PC-9 (cell line): ENCODE data around the gene ARHGEF1. TPM values are rescaled to one million over a fixed set of nuclear protein-coding genes. Genes with fewer than 3 reads are reported as not detected.

Experiments used
- BruUV-seq: library from RNA; stranded (reverse); fragments of 400-500 nt; replicated peaks from 2 replicates; lab custom pipeline; 2021; lab: Mats Ljungman, UMichigan
- CTCF ChIA-PET: fragments of 300-600 bp; sonication (Branson Sonifier 250); formaldehyde crosslinking; loops from one replicate; lab custom pipeline; 2022; ENCODE audit warnings: antibody characterized with exemption; lab: Charles Lee
- POLR2A ChIA-PET: fragments of 300-600 bp; sonication (Branson Sonifier 250); formaldehyde crosslinking; loops from one replicate; lab custom pipeline; 2022; ENCODE audit warnings: antibody characterized with exemption; ENCODE audit not compliant: unreplicated experiment; lab: Charles Lee
- DNase-seq, 2 experiments: peaks; one replicate each; pipeline versions ENCODE4 v3.0.0 to v3.0.0-alpha.2; 2015 to 2022; ENCODE audit warnings: mixed read lengths in 1 of 2
- H2AFZ ChIP-seq: fragments of 200-600 bp; sonication (generic); 2 replicates; pipeline ENCODE4 v1.8.1; 2017; ENCODE audit warnings: antibody characterized with exemption
- H3F3A ChIP-seq: fragments of 200-600 bp; sonication (generic); 2 replicates; pipeline ENCODE4 v1.8.1; 2017; ENCODE audit warnings: antibody characterized with exemption, mild to moderate bottlenecking, low read depth; ENCODE audit not compliant: insufficient read depth
- H3K27ac ChIP-seq: fragments of 200-600 bp; sonication (generic); 2 replicates; pipeline ENCODE4 v1.6.1; 2016; ENCODE audit warnings: mixed run types
- H3K27me3 ChIP-seq: fragments of 200-600 bp; sonication (generic); 2 replicates; pipeline ENCODE4 v1.6.1; 2016; ENCODE audit warnings: low read depth, mixed run types; ENCODE audit not compliant: insufficient read depth
- H3K36me3 ChIP-seq: fragments of 200-600 bp; sonication (generic); 2 replicates; pipeline ENCODE4 v1.6.1; 2016; ENCODE audit warnings: low read depth, mixed run types
- H3K4me1 ChIP-seq: fragments of 200-600 bp; sonication (generic); replicated peaks from 2 replicates; pipeline ENCODE4 v1.6.1; 2016; ENCODE audit warnings: mixed run types; ENCODE audit not compliant: insufficient read depth
- H3K4me2 ChIP-seq: fragments of 200-600 bp; sonication (generic); 2 replicates; pipeline ENCODE4 v1.6.1; 2017; ENCODE audit warnings: mixed run types
- H3K4me3 ChIP-seq: fragments of 200-600 bp; sonication (generic); 2 replicates; pipeline ENCODE4 v1.6.1; 2016; ENCODE audit warnings: mixed run types
- H3K79me2 ChIP-seq: fragments of 200-600 bp; sonication (generic); 2 replicates; pipeline ENCODE4 v1.6.1; 2017; ENCODE audit warnings: low read depth, mixed run types
- H3K9me2 ChIP-seq: fragments of 200-600 bp; sonication (generic); 2 replicates; pipeline ENCODE4 v1.8.1; 2017; ENCODE audit warnings: mild to moderate bottlenecking; ENCODE audit not compliant: insufficient read depth
- H3K9me3 ChIP-seq: fragments of 200-600 bp; sonication (generic); 2 replicates; pipeline ENCODE4 v1.8.1; 2016; ENCODE audit warnings: low read depth; ENCODE audit not compliant: insufficient read depth
- H4K20me1 ChIP-seq: fragments of 200-600 bp; sonication (generic); 2 replicates; pipeline ENCODE4 v1.8.1; 2017; ENCODE audit not compliant: insufficient read depth
- CTCF ChIP-seq: fragments of 200-600 bp; sonication (generic); conservative IDR thresholded peaks from 2 replicates; pipeline ENCODE4 v1.6.1; 2017; ENCODE audit warnings: mixed run types, antibody characterized with exemption, mild to moderate bottlenecking, moderate library complexity
- EZH2 ChIP-seq: fragments of 200-600 bp; sonication (generic); IDR thresholded peaks from 2 replicates; pipeline ENCODE4 v1.8.0; 2017; ENCODE audit warnings: antibody characterized with exemption, low read depth
- intact Hi-C: fragments of 100-400 bp; cut with micrococcal nuclease; formaldehyde crosslinking; loops from one replicate; pipeline ENCODE4 v1.10.0; 2022; ENCODE audit not compliant: unreplicated experiment
- total RNA-seq: library from RNA; stranded (reverse); gene quantifications from 2 replicates; pipeline ENCODE4 v1.2.3, GENCODE V29; 2021

ARHGEF1 gene
- total RNA-seq, 1 experiment from 2014 or later = 101 TPM

- intact Hi-C loops = no loop called here
- H2AFZ ChIP-seq = no peak overlapping the region
- peaks cover 19% of the 10 kb centered on the region for H4K20me1 ChIP-seq
- no peaks in the 10 kb centered on the region for H3K27me3 ChIP-seq
- no peak overlapping the region for H3K4me2 ChIP-seq
- ChIA-PET CTCF (interaction anchor here (0.6 kb wide), 1 partner anchor 143 kb away, joined by 6 read pairs; no protein-coding TSS in a partner anchor), POLR2A (no interaction called here)
- 0 out of 2 replicates have a peak, but pooled peaks cover 19% of the 10 kb centered on the region for H3K36me3 ChIP-seq
- DNase-seq = no peak
- no peaks in the 10 kb centered on the region for H3K9me3 ChIP-seq
- no TSS peak for BruUV-seq
- H3K79me2 ChIP-seq = peaks cover 7% of the 10 kb centered on the region; the same call in 1 of the 2 replicates
- H3K4me1 ChIP-seq = peaks cover 12% of the 10 kb centered on the region
- H3K27ac ChIP-seq = no peak overlapping the region
- H3K9me2 ChIP-seq = no peaks in the 10 kb centered on the region
- TF ChIP-seq CTCF = no peak
- TF ChIP-seq EZH2 = no peak
- no peak overlapping the region for H3K4me3 ChIP-seq
- H3F3A ChIP-seq = no peaks in the 10 kb centered on the region; the same call in 1 of the 2 replicates
Observed at GRCh38 chr19:41892173-41892902, 9.4 kb downstream of the ARHGEF1 start.

- ChIA-PET CTCF (no interaction called here), POLR2A (no interaction called here)
- no peak overlapping the region for H3K4me2 ChIP-seq
- H3K9me3 ChIP-seq = no peaks in the 10 kb centered on the region
- intact Hi-C loops = no loop called here
- peaks cover 21% of the 10 kb centered on the region for H4K20me1 ChIP-seq
- no peaks in the 10 kb centered on the region for H3K27me3 ChIP-seq
- no peak for DNase-seq
- H3K9me2 ChIP-seq = no peaks in the 10 kb centered on the region
- H3K79me2 ChIP-seq = no peaks in the 10 kb centered on the region
- no peak overlapping the region for H3K27ac ChIP-seq
- H3F3A ChIP-seq = peaks cover 5% of the 10 kb centered on the region; the same call in 1 of the 2 replicates
- TF ChIP-seq EZH2 (no peak), CTCF (no peak)
- no peak overlapping the region for H3K4me3 ChIP-seq
- H2AFZ ChIP-seq = no peak overlapping the region
- 0 out of 2 replicates have a peak, but pooled peaks cover 18% of the 10 kb centered on the region for H3K36me3 ChIP-seq
- no peaks in the 10 kb centered on the region for H3K4me1 ChIP-seq
- no TSS peak for BruUV-seq
Observed at GRCh38 chr19:41893899-41894298, 10.9 kb downstream of the ARHGEF1 start.

GRCh38 chr19:41894350-41894749 lies 11.4 kb downstream of the ARHGEF1 start:
- H3K4me2 ChIP-seq = no peak overlapping the region
- H3K4me3 ChIP-seq = no peak overlapping the region
- H3K79me2 ChIP-seq = no peaks in the 10 kb centered on the region
- CTCF ChIA-PET = interaction anchor here (0.7 kb wide), 1 partner anchor 130 kb away, joined by 3 read pairs; no protein-coding TSS in a partner anchor
- H3K27ac ChIP-seq = no peak overlapping the region
- H3K4me1 ChIP-seq = no peaks in the 10 kb centered on the region
- H2AFZ ChIP-seq = no peak overlapping the region
- H3F3A ChIP-seq = peaks cover 9% of the 10 kb centered on the region; the same call in 1 of the 2 replicates
- POLR2A ChIA-PET = no interaction called here
- no peak for TF ChIP-seq CTCF
- no peak for TF ChIP-seq EZH2
- no peaks in the 10 kb centered on the region for H3K9me3 ChIP-seq
- H4K20me1 ChIP-seq = peaks cover 21% of the 10 kb centered on the region
- BruUV-seq = no TSS peak
- no peaks in the 10 kb centered on the region for H3K27me3 ChIP-seq
- H3K36me3 ChIP-seq = 0 out of 2 replicates have a peak, but pooled peaks cover 14% of the 10 kb centered on the region
- intact Hi-C loops = no loop called here
- DNase-seq = no peak
- no peaks in the 10 kb centered on the region for H3K9me2 ChIP-seq
